Smooth muscle cell (in vitro differentiated cells): Measurements from ENCODE around the gene CLIC3. TPM values are rescaled to one million over a fixed set of nuclear protein-coding genes. Genes with fewer than 3 reads are reported as not detected.

Source experiments
- DNase-seq: peaks from one replicate; lab custom pipeline; 2025; ENCODE audit not compliant: unreplicated experiment; lab: John Stamatoyannopoulos, UW
- H2AFZ ChIP-seq: fragments of 200-600 bp; sonication (generic); 2 replicates; pipeline ENCODE4 v1.6.0; 2016; ENCODE audit warnings: antibody characterized with exemption, low read depth, mild to moderate bottlenecking
- H3F3A ChIP-seq: fragments of 200-600 bp; sonication (generic); 2 replicates; pipeline ENCODE4 v1.6.0; 2017; ENCODE audit warnings: antibody characterized with exemption, low read depth
- H3K27ac ChIP-seq: fragments of 200-600 bp; sonication (generic); 2 replicates; pipeline ENCODE4 v1.5.1; 2016; ENCODE audit warnings: low read depth, mild to moderate bottlenecking
- H3K27me3 ChIP-seq: fragments of 200-600 bp; sonication (generic); 2 replicates; pipeline ENCODE4 v1.6.1; 2016; ENCODE audit warnings: low read depth, mild to moderate bottlenecking
- H3K36me3 ChIP-seq: fragments of 200-600 bp; sonication (generic); 2 replicates; pipeline ENCODE4 v1.5.1; 2016; ENCODE audit warnings: low read depth
- H3K4me1 ChIP-seq: fragments of 200-600 bp; sonication (generic); 2 replicates; pipeline ENCODE4 v1.5.1; 2016; ENCODE audit warnings: low read depth
- H3K4me2 ChIP-seq: fragments of 200-600 bp; sonication (generic); 2 replicates; pipeline ENCODE4 v1.6.0; 2016; ENCODE audit warnings: mild to moderate bottlenecking
- H3K4me3 ChIP-seq: fragments of 200-600 bp; sonication (generic); 2 replicates; pipeline ENCODE4 v1.5.1; 2016; ENCODE audit warnings: mild to moderate bottlenecking
- H3K79me2 ChIP-seq: fragments of 200-600 bp; sonication (generic); 2 replicates; pipeline ENCODE4 v1.6.0; 2016; ENCODE audit warnings: low read depth, mild to moderate bottlenecking
- H3K9ac ChIP-seq: fragments of 200-600 bp; sonication (generic); 2 replicates; pipeline ENCODE4 v1.6.0; 2016; ENCODE audit warnings: low read depth
- H3K9me3 ChIP-seq: fragments of 200-600 bp; sonication (generic); replicated peaks from 2 replicates; pipeline ENCODE4 v1.5.1; 2016; ENCODE audit warnings: low read depth
- H4K20me1 ChIP-seq: fragments of 200-600 bp; sonication (generic); 2 replicates; pipeline ENCODE4 v1.6.0; 2016; ENCODE audit warnings: low read depth
- CTCF ChIP-seq: fragments of 200-600 bp; sonication (generic); IDR thresholded peaks from 2 replicates; pipeline ENCODE4 v1.5.1; 2017; ENCODE audit warnings: borderline replicate concordance, mild to moderate bottlenecking, antibody characterized with exemption; ENCODE audit not compliant: insufficient read depth, poor library complexity, severe bottlenecking
- WGBS: methylation state at CpG from one replicate; pipeline ENCODE4 v1.1.7; 2016; ENCODE audit warnings: low lambda C conversion rate; 5-methylcytosine and 5-hydroxymethylcytosine counted together
- polyA plus RNA-seq: library from polyadenylated mRNA; unstranded; fragments of >200 nt; fragmentation: Nextera tagmentation; extraction: Ambion mirVana; gene quantifications from 2 replicates; pipeline ENCODE4 v1.2.1, GENCODE V29; 2016
- total RNA-seq: library from RNA; depleted of rRNA; stranded (reverse); fragments of >200 nt; gene quantifications from 2 replicates; pipeline ENCODE4 v1.2.3, GENCODE V29; 2014

The CLIC3 gene
- total and polyA plus RNA-seq, 2 experiments from 2014 or later: 36.8 to 43.9 TPM

GRCh38 chr9:136954270-136955083 lies 41.9 kb downstream of the CLIC3 start:
- H3K4me3 ChIP-seq: no peak overlapping the region
- H4K20me1 ChIP-seq: no peaks in the 10 kb centered on the region
- WGBS: 91% methylated on average over 14 of the region's 25 CpGs
- no peaks in the 10 kb centered on the region for H3F3A ChIP-seq
- no peaks in the 10 kb centered on the region for H3K9me3 ChIP-seq
- H3K79me2 ChIP-seq: no peaks in the 10 kb centered on the region
- TF ChIP-seq CTCF: no peak
- H3K27ac ChIP-seq: no peak overlapping the region
- no peak overlapping the region for H2AFZ ChIP-seq
- H3K36me3 ChIP-seq: no peaks in the 10 kb centered on the region
- H3K27me3 ChIP-seq: no peaks in the 10 kb centered on the region
- DNase-seq: no peak
- peaks cover 6% of the 10 kb centered on the region for H3K4me1 ChIP-seq
- H3K9ac ChIP-seq: no peak overlapping the region
- no peak overlapping the region for H3K4me2 ChIP-seq

GRCh38 chr9:136953771-136954269 lies 42.5 kb downstream of the CLIC3 start:
- peaks cover 6% of the 10 kb centered on the region for H3K4me1 ChIP-seq
- no peaks in the 10 kb centered on the region for H3K79me2 ChIP-seq
- TF ChIP-seq CTCF: no peak
- no peaks in the 10 kb centered on the region for H3K36me3 ChIP-seq
- H3K27ac ChIP-seq: no peak overlapping the region
- no peak overlapping the region for H3K9ac ChIP-seq
- no peak overlapping the region for H2AFZ ChIP-seq
- H3K4me2 ChIP-seq: no peak overlapping the region
- 83% methylated on average over 19 of the region's 19 CpGs for WGBS
- no peaks in the 10 kb centered on the region for H3K9me3 ChIP-seq
- DNase-seq: no peak
- H3F3A ChIP-seq: no peaks in the 10 kb centered on the region
- H3K27me3 ChIP-seq: no peaks in the 10 kb centered on the region
- H4K20me1 ChIP-seq: no peaks in the 10 kb centered on the region
- H3K4me3 ChIP-seq: no peak overlapping the region

DNA sequence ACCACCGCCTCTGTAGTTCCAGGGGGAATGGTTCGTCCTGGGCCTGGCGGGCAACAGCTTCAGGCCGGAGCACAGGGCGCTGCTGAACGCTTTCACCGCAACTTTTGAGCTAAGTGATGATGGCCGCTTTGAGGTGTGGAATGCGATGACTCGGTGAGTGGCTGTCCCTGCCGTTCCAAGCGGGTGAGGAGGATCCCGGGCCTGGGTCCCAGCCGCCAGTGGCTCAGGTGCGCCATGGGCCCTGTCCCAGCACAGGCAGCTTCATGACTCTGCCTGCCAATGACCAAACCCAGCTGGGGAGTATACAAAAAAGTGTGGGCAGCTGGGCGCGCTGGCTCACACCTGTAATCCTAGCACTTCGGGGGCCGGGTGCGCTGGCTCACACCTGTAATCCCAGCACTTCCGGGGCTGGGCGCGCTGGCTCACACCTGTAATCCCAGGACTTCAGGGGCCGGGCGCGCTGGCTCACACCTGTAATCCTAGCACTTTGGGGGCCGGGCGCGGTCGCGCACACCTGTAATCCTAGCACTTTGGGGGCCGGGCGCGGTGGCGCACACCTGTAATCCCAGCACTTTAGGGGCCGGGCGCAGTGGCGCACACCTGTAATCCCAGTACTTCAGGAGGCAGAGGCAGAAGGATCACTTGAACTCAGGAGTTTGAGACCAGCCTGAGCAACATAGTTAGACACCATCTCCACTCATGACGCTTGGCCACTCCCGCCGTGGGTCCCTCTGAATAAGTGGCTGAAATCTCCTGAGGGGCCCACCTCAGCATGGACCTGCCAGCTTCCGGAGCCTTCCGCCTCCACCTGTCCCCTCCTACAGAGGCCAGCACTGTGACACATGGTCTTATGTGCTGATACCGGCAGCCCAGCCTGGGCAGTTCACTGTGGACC lies 43.2 kb downstream of the CLIC3 start:
- Histone ChIP-seq H3K4me3 (no peak overlapping the region), H3K4me1 (peaks cover 6% of the 10 kb centered on the region), H3K27me3 (no peaks in the 10 kb centered on the region), H4K20me1 (no peaks in the 10 kb centered on the region), H3K79me2 (no peaks in the 10 kb centered on the region), H3F3A (no peaks in the 10 kb centered on the region), H2AFZ (no peak overlapping the region), H3K4me2 (no peak overlapping the region), H3K9ac (no peak overlapping the region), H3K27ac (no peak overlapping the region), H3K9me3 (no peaks in the 10 kb centered on the region), H3K36me3 (no peaks in the 10 kb centered on the region)
- TF ChIP-seq CTCF: no peak
- no peak for DNase-seq
- WGBS: 90% methylated on average over 42 of the region's 44 CpGs
